ENCODE measurements around the gene NRXN3.
"Not testable (repeated sequence)": the region's sequence is repeated elsewhere in the genome, so short reads cannot be mapped to it uniquely, and the experiment has no call there.

The NRXN3 gene

GRCh38 chr14:78968265-78968664 is 798.1 kb downstream of the NRXN3 start:
- no peak for DNase-seq

DNA sequence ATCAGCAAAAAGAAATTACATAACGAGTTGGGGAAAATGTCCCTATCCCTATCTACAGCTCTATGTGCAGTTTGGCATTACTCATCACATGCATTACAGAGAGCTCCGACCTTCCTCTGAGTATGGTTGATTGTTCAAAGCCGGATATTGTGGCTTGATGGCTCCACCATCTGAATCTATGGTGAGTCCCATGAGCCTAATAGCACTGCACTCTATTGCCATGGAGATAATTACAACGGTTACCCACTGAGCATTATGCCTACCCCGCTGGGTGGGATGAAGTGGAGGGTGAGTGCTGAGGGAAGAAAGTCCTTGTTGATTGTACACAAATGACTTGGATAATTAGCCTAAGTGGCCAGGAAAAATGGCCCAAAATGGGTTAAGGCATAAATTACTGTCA is 800.5 kb downstream of the NRXN3 start:
- DNase-seq, result no peak

DNA sequence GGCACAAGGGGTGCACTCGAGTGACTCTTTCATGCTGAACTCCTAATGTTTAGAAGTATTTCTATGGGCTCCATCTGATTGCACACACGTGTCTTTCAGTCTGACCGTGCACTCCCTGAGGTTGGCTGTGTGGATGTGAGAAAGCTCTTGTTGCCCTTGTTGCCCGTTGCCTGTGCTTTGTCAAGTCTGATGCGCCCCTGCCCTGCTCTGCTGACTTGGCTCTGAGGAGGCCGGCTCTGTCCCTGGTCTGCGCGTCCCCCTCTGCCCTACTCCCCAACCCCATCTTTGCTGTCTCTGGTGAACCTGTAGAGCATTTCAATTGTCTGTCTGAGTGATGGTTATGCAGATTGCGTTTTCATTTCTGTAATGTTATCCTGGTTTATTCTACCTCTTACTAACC is 802.3 kb downstream of the NRXN3 start:
- no peak for DNase-seq

DNA sequence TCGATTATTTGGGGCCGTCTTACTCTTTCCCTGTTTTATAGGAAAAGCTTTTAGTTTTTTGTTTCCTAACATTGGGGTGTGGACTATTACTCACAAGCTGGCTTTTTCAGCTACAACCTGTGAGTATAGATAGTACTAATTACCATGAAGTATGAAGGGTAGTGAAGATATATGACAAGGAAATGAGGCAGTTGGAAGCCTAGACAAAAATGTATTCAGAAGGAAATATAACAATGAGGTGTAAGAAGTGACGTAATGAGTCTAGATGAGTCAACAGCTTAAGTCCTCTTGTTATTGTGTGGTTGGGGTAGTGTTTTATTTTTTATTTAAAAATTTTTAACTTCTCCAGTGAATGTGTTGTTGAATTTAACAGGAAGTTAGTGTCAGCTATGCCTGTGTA is 804.5 kb downstream of the NRXN3 start:
- no peak for DNase-seq

DNA sequence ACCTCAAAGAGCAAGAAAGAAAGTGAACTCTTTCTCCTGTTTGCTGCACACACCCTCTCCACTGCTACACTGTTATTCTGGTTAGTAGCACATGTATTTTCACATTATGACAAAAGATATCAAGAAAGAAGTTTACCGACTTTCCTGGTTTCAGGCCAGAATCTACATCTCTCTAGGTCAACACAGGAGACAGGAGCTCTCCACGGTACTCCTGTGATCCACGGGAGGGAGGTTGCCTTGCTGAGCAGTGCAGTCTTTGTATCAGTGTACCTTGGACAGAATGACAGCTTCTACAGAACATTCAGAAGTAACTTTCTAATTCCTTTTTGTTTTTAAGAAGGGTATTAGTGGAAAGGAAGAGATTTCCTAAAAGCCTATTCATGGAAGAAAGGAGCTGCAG is 805.6 kb downstream of the NRXN3 start:
- no peak for DNase-seq

DNA sequence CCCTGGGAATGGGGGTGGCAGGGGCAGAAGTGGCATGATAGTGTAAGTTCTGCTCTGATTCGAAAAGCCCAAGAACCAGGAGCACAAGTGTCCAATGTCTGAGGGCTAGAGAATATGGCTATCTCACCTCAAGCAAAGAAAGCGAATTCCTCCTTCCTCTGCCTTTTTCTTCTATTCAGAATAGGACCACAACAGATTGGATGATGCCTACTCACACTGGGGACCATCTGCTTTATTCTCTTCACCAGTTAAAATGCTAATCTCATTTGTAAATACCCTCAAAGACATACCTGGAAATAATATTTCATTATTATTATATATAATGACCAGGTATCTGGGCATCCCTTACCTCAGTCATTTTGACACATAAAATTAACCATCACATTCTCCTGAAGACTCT is 808.7 kb downstream of the NRXN3 start:
- DNase-seq, result no peak

- no peak for DNase-seq
These were observed 812.4 kb downstream of the NRXN3 start for GRCh38 chr14:78982551-78982950.

- no peak for DNase-seq
These were observed 813.0 kb downstream of the NRXN3 start for GRCh38 chr14:78983126-78983525.

DNA sequence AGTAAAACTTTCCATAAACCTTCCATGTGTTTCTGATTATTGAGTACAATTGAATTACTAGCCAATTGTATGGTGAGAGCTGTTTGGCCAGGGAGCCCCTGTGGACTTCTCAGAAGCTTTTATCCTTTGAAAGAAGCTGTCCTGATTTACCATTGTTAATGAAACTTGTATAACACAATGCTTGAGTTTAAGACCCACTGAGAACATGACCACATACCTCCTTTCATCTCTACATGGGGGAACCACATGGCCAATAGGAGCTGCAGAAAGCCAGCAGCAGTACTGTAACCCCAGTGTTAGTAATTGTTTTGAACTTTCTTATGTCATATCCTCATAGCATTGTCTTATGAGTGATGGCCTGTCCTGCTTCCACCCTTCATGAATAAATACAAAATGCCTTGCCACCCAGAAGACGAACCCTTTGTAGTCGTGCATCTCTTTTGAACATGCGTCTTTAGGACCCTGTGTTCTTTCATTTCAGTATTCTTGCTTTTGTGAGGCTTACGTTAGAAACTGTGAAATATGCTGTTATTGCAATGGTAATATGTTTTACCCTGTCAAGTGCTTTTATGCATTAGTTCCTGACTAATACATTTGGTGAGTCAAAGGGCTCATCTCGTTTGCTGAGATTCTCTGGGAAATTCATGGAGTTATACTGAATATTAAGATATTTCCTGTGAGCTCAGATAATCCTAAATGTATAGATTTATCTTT is 815.7 kb downstream of the NRXN3 start:
- DNase-seq, result no peak

DNA sequence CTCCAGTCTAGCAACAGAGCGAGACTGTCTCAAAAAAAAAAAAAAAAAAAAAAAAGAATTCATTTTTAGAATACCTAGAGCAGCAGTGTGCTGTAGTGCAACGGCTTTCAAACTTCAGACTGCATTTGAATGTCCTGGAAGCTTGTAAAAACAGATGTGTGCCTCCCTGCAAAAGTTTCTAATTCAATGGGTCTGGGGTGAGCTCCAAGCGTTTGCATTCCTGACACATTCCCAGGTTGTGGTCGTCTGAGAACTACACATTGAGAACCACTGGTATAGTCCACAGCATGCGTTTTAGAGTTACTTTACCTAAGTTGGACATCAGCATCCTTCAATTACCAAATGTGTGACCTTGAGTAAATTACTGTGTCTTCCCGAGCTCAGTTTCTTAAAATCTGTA is 816.8 kb downstream of the NRXN3 start:
- no peak for DNase-seq

DNA sequence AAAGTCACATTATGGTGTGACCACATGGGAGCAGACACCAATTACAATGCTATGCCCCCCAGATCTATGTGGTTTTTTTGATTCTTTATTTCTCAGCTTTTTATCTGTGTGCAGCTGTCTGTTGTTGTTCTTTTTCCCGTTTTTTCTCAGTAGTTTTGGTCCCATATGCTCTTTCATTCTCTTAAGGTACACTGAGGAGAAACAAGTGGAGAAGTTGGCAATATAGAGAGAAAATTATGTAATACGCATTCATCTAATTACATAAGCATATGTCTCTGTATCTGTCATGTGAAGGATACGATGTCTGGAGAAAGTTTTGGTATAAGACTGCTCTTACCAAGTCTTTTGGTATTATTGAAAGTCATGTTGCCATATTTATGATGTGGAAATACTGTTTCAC is 819.0 kb downstream of the NRXN3 start:
- DNase-seq, result no peak

DNA sequence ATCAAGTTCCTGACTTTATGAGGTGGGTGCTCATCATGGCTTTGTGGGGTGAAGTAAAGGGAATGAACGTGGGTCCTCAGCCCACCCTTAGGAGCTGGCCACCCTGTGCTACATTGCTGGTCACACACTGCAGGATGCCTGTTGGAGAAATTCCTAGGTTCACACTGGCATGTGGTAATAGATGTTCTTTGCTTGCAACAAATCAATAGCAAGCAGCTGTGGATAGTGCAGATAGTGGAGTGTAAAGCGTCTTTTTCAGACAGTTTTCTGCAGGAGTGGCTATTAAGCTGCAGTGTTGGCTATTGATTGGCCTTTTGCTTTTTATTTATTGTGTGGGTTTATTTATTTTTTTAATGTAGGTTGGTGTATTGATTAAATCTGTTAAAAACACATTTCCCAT is 822.7 kb downstream of the NRXN3 start:
- no peak for DNase-seq

DNA sequence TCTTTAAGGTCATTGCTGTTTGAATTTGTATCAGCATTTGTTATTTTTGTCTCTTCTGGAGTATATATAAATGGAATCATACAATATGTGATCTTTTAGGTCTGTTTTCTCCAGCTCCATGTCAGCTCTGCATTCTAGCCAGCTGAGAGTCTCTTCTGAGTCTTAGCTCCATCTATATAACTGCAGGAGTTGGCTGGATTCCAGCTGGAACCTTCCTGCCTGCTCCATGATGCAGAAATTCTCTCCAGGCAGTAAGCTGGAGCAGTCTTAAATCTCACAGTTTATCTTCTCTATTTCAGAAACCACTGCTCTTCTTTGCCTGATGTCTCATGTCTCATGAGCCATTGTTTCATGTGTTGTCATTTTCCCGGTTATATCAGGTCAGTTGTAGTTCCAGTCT is 827.6 kb downstream of the NRXN3 start:
- no peak for DNase-seq

- DNase-seq, result no peak
These were observed 839.1 kb downstream of the NRXN3 start for GRCh38 chr14:79009286-79009685.

DNA sequence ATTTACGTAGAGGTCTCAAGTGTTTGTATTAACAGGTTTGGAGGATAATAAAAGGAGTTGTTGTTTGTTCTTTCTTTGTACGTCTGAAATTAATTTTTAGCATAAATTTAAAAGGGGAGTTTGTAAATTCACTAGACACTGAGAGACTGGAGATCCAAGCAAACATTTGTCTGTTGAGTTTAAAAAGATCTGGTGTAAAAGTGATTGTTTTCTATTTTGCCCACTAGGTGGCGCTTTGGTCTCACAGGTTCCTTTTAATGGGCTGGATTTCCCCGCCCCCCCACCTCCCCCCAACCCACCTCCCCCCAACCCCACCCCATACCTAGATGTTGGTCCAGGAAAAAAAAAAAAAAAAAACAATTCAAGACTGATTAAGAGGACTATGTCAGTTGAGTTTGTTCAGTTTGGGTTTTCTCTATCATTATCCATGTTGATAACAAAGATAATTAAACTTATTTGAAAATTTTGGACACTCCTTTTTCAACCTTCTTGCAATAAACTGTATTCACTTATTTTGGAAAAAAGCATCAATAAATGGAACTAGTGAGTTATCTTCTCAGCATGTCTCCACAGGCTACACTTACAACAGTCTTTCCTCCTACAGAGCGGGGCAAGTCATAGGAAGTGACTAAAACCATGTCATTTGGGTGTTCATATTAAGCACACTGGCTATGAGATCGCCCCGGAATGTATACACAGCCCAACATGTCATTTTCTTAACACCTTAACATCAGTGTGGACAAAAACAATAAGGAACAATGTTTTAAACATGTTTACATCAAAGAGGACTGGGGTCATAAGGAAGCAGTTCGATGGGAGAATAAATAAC is 841.1 kb downstream of the NRXN3 start:
- peak in 1 of 2 donors; percentile 4 for DNase-seq

GRCh38 chr14:79011920-79012204 is 841.7 kb downstream of the NRXN3 start:
- no peak for DNase-seq

DNA sequence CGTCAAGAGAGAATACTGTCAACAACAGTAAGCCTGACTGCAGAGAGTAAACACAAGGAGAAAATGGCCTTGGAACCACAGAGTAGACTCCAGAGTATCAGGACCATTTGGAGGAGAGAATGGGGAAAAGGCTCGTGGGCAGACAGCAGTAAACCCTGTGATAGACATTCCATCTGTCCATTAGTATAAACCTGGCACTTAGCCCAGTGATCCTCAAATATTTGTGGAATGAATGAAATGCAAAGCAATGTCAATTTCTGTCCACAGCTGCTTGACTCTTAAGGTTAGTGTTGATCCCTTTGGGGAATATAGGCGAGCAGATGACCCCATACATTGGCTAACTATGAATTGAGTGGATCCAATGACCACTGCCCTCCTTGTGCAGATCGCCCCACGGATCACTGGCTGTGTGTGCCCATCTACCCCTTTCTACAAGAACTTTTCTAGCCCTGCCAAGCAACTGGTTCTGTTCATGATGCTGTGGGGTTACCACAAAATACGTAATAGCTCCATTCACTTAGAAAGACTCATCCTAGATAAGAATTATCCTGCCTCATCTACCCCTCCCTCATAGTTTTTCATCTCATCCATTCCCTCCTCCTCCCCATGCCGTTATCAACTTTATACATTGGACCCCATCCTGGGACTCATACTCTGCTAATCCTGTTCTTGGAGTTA is 846.8 kb downstream of the NRXN3 start:
- DNase-seq, result no peak

DNA sequence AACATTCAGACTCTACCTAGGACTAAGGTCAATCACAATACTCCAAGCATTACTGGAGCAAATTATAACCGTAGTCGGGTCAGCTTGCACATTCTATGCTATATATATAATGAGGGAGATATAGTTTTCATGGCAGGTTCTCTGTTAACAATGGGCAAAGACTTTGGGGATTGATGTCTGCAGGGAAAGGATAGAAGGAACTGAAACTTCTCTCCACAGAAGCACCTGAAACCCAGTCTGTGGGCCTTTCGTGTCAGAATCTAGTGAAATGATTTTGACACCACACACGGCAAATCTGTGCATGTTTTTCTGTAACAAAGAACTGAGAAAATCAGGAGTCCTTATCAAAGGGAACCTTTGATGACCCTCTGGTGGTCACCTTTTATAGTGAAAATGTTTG is 847.4 kb downstream of the NRXN3 start:
- no peak for DNase-seq

DNA sequence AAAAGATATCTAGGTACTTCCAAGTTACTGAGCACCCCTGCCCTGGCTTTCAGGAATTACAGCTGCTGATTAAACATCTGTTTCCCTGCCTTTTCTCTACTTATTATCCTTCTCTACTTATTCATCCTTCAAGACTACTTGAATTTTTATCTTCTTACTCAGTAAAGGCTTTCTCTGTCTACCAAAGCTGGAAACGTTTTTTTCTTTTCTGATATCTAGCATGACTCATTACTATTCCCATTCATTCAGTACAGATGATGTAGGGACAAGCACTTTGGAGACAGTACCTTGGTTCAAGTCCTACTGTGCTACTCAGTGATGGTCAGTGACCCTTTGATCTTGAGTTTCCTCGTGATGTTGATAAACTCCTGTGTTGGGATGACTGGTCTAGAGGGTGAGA is 848.7 kb downstream of the NRXN3 start:
- no peak for DNase-seq

DNA sequence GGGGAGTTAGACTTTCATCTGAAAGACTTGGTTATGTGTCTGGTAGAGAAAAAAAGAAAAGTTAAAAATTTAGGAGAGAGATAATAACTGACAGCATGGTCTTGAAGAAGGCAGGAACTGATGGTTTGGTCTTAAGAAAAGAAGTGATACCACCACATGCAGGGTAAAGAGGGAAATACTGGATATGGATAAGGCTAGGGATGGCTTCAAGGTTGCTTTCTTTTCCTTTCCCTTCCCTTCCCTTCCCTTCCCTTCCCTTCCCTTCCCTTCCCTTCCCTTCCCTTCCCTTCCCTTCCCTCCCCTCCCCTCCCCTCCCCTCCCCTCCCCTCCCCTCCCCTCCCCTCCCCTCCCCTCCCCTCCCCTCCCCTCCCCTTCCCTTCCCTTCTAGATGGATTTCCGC is 849.7 kb downstream of the NRXN3 start:
- not testable (repeated sequence) for DNase-seq

- DNase-seq, result no peak
These were observed 851.6 kb downstream of the NRXN3 start for GRCh38 chr14:79021766-79022165.

DNA sequence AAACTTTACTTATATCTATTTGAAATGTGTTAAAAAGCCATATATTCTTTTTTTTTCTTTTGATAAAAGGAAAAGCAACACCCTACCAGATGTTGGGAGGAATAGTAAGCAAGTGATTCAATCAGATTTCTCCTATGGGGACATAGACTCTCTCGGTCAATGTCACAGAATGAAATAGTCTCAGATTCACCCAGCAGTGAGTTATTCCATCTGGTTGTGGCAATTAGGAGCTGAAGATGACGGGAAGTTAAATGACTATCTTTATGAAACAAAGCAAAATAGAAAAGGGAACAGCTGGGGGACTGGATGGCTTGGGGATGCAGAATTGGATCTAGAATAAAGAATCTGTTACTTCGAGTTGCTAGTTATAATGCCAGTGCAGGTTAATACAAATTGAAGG is 857.0 kb downstream of the NRXN3 start:
- no peak for DNase-seq

GRCh38 chr14:79028281-79028680 is 858.1 kb downstream of the NRXN3 start:
- DNase-seq, result peak in 1 of 2 donors; percentile 3

DNA sequence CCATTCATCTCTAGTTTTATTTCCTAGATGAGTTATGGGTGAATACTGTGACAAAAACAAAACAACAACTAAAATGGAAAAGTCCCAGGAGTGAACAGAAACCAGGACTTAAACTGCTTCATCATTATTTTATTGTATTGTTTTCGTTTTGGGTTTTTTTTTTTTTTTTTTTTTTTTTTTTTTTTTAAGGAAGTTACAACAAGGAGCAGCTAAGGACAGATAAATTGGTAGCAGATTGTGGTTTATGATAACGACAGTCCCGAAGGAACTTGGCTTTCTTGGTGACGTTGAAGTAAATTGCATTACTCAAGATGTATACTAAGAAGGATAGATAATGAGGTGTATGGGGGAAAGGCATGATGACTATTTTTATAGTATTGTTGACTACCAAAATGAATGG is 866.3 kb downstream of the NRXN3 start:
- no peak for DNase-seq
